ENCODE results near the gene FOXK1.

The FOXK1 gene

DNA sequence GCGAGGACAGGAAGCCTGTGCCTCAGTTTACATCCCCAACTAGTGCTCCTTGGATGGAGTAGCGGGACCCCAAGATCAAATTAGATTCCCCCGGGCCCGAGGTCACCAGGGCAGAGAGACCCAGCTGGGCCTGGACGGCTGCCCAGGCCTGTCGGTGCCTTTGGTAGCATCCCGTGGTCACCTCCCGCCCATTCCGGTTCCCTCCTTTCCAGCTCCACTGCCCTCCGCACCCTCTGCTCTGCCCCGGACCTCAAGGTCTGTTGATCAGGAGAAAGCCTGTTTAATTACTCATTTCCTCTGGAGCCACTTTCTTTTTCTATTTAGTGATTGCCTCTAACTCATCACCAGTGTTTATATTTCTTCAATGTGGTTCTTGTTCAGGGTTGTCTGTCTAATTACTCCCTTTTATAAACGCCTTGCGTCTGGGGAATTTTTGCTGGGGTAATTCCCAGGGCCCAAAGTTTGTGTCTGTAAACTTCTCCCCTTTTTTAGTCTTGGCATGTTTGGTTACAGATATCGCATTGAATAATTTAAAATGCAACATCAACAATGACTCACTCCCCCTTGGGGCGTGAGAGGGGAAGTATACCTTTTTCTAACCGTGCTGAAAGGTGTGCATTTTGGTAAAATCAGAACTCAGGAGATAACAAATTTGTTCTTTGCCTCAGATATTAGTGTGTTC lies 1.9 kb downstream of the FOXK1 start:
- ChIA-PET POLR2A (interaction anchor here (1.1 to 1.7 kb wide), 2 partner anchors 42 to 91 kb away, joined by 3 to 5 read pairs; partner anchors contain the start of gene AP5Z1), CTCF (interaction anchor here (0.7 to 0.8 kb wide), 2 partner anchors 43 to 66 kb away, joined by 3 read pairs; no protein-coding TSS in a partner anchor)
- Histone ChIP-seq H3K27ac (ENCODE audit: extremely low read depth, low read depth, low read length) (peak overlapping the region; percentile 91), H3K4me1 (ENCODE audit: control insufficient read depth, insufficient read depth, low read length) (no peaks in the 10 kb centered on the region), H3K4me3 (ENCODE audit: low read depth, low read length) (peak overlapping the region; percentile 97), H3K36me3 (ENCODE audit: control insufficient read depth in 2 of 2, insufficient read depth in 1 of 2, low read length in 2 of 2) (peaks cover 0 to 3% of the 10 kb centered on the region in 2 experiments; a peak in 2 of 3 replicates), H3K9me3 (ENCODE audit: control insufficient read depth, insufficient read depth, low read depth, low read length) (no peaks in the 10 kb centered on the region)
- TF ChIP-seq ZNF600 (tag by site-specific recombination; IDR thresholded peaks at IDR 0.05) = peak; percentile 64; the same call in 1 of the 2 replicates
- TF ChIP-seq ZNF311 (tag by site-specific recombination; IDR thresholded peaks at IDR 0.05; ENCODE audit: borderline replicate concordance) = no peak
- TF ChIP-seq ZNF660 (tag by site-specific recombination; IDR thresholded peaks at IDR 0.05) = no peak
- no peak for TF ChIP-seq ZNF221 (tag by site-specific recombination; IDR thresholded peaks at IDR 0.05; ENCODE audit: borderline replicate concordance)
- no peak for TF ChIP-seq ZNF404 (tag by site-specific recombination; IDR thresholded peaks at IDR 0.05)
- no peak for TF ChIP-seq ZNF514 (tag by site-specific recombination; IDR thresholded peaks at IDR 0.05)
- peak; percentile 8; the same call in 1 of the 2 replicates for TF ChIP-seq ZNF341 (tag by site-specific recombination; IDR thresholded peaks at IDR 0.05; ENCODE audit: low read depth)
- no peak for TF ChIP-seq ZNF473 (tag by site-specific recombination; IDR thresholded peaks at IDR 0.05)
- no peak for TF ChIP-seq ZNF274 (IDR thresholded peaks at IDR 0.05; ENCODE audit: low read length)
- TF ChIP-seq ZNF274 (tag by site-specific recombination; IDR thresholded peaks at IDR 0.05; ENCODE audit: borderline replicate concordance) = no peak
- no peak for TF ChIP-seq ZFP69B (tag by site-specific recombination; IDR thresholded peaks at IDR 0.05)
- TF ChIP-seq ZNF791 (tag by site-specific recombination; IDR thresholded peaks at IDR 0.05) = no peak
- TF ChIP-seq, protein P1, sequence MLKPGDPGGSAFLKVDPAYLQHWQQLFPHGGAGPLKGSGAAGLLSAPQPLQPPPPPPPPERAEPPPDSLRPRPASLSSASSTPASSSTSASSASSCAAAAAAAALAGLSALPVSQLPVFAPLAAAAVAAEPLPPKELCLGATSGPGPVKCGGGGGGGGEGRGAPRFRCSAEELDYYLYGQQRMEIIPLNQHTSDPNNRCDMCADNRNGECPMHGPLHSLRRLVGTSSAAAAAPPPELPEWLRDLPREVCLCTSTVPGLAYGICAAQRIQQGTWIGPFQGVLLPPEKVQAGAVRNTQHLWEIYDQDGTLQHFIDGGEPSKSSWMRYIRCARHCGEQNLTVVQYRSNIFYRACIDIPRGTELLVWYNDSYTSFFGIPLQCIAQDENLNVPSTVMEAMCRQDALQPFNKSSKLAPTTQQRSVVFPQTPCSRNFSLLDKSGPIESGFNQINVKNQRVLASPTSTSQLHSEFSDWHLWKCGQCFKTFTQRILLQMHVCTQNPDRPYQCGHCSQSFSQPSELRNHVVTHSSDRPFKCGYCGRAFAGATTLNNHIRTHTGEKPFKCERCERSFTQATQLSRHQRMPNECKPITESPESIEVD (tag by site-specific recombination; IDR thresholded peaks at IDR 0.05) = peak; percentile 51; the same call in 1 of the 2 replicates
- no peak for TF ChIP-seq ZNF426 (tag by site-specific recombination; IDR thresholded peaks at IDR 0.05)
- TF ChIP-seq ZNF184 (tag by site-specific recombination; IDR thresholded peaks at IDR 0.05) = no peak
- TF ChIP-seq, protein P2, sequence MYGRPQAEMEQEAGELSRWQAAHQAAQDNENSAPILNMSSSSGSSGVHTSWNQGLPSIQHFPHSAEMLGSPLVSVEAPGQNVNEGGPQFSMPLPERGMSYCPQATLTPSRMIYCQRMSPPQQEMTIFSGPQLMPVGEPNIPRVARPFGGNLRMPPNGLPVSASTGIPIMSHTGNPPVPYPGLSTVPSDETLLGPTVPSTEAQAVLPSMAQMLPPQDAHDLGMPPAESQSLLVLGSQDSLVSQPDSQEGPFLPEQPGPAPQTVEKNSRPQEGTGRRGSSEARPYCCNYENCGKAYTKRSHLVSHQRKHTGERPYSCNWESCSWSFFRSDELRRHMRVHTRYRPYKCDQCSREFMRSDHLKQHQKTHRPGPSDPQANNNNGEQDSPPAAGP (tag by site-specific recombination; IDR thresholded peaks at IDR 0.05) = no peak
- TF ChIP-seq, protein P3, sequence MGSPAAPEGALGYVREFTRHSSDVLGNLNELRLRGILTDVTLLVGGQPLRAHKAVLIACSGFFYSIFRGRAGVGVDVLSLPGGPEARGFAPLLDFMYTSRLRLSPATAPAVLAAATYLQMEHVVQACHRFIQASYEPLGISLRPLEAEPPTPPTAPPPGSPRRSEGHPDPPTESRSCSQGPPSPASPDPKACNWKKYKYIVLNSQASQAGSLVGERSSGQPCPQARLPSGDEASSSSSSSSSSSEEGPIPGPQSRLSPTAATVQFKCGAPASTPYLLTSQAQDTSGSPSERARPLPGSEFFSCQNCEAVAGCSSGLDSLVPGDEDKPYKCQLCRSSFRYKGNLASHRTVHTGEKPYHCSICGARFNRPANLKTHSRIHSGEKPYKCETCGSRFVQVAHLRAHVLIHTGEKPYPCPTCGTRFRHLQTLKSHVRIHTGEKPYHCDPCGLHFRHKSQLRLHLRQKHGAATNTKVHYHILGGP (tag by site-specific recombination; IDR thresholded peaks at IDR 0.05) = no peak
- peak; percentile 34; the same call in 1 of the 2 replicates for TF ChIP-seq GLIS1 (tag by site-specific recombination; IDR thresholded peaks at IDR 0.05)
- TF ChIP-seq, protein P4, sequence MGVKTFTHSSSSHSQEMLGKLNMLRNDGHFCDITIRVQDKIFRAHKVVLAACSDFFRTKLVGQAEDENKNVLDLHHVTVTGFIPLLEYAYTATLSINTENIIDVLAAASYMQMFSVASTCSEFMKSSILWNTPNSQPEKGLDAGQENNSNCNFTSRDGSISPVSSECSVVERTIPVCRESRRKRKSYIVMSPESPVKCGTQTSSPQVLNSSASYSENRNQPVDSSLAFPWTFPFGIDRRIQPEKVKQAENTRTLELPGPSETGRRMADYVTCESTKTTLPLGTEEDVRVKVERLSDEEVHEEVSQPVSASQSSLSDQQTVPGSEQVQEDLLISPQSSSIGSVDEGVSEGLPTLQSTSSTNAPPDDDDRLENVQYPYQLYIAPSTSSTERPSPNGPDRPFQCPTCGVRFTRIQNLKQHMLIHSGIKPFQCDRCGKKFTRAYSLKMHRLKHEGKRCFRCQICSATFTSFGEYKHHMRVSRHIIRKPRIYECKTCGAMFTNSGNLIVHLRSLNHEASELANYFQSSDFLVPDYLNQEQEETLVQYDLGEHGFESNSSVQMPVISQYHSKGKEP (tag by site-specific recombination; IDR thresholded peaks at IDR 0.05) = 0 out of 2 replicates have a peak, but pooled peaks have one; percentile 52
- TF ChIP-seq, protein P5, sequence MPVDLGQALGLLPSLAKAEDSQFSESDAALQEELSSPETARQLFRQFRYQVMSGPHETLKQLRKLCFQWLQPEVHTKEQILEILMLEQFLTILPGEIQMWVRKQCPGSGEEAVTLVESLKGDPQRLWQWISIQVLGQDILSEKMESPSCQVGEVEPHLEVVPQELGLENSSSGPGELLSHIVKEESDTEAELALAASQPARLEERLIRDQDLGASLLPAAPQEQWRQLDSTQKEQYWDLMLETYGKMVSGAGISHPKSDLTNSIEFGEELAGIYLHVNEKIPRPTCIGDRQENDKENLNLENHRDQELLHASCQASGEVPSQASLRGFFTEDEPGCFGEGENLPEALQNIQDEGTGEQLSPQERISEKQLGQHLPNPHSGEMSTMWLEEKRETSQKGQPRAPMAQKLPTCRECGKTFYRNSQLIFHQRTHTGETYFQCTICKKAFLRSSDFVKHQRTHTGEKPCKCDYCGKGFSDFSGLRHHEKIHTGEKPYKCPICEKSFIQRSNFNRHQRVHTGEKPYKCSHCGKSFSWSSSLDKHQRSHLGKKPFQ (tag by site-specific recombination; IDR thresholded peaks at IDR 0.05) = no peak
- no peak for TF ChIP-seq ZNF623 (tag by site-specific recombination; IDR thresholded peaks at IDR 0.05)
- 0 out of 2 replicates have a peak, but pooled peaks have one; percentile 16 for TF ChIP-seq PRDM1 (tag by site-specific recombination; IDR thresholded peaks at IDR 0.05)
- TF ChIP-seq ZNF558 (tag by site-specific recombination; IDR thresholded peaks at IDR 0.05) = no peak
- TF ChIP-seq, protein P6, sequence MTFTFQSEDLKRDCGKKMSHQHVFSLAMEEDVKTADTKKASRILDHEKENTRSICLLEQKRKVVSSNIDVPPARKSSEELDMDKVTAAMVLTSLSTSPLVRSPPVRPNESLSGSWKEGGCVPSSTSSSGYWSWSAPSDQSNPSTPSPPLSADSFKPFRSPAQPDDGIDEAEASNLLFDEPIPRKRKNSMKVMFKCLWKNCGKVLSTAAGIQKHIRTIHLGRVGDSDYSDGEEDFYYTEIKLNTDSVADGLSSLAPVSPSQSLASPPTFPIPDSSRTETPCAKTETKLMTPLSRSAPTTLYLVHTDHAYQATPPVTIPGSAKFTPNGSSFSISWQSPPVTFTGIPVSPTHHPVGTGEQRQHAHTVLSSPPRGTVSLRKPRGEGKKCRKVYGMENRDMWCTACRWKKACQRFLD (tag by site-specific recombination; IDR thresholded peaks at IDR 0.05) = no peak
- TF ChIP-seq, protein P7, sequence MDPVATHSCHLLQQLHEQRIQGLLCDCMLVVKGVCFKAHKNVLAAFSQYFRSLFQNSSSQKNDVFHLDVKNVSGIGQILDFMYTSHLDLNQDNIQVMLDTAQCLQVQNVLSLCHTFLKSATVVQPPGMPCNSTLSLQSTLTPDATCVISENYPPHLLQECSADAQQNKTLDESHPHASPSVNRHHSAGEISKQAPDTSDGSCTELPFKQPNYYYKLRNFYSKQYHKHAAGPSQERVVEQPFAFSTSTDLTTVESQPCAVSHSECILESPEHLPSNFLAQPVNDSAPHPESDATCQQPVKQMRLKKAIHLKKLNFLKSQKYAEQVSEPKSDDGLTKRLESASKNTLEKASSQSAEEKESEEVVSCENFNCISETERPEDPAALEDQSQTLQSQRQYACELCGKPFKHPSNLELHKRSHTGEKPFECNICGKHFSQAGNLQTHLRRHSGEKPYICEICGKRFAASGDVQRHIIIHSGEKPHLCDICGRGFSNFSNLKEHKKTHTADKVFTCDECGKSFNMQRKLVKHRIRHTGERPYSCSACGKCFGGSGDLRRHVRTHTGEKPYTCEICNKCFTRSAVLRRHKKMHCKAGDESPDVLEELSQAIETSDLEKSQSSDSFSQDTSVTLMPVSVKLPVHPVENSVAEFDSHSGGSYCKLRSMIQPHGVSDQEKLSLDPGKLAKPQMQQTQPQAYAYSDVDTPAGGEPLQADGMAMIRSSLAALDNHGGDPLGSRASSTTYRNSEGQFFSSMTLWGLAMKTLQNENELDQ (tag by site-specific recombination; IDR thresholded peaks at IDR 0.05; ENCODE audit: low read depth) = no peak
- peak; percentile 49 for TF ChIP-seq ZNF366 (tag by site-specific recombination; conservative IDR thresholded peaks at IDR 0.05)
- peak; percentile 63 for TF ChIP-seq WT1 (tag by site-specific recombination; IDR thresholded peaks at IDR 0.05)
